DOHH2 (cell line): ENCODE results near the gene PTGR3.

Experiments used
- H3F3A ChIP-seq: fragments of 200-600 bp; sonication (generic), shearing (Covaris generic); 2 replicates; pipeline ENCODE4 v1.6.0; 2016; ENCODE audit warnings: antibody characterized with exemption, mild to moderate bottlenecking; ENCODE audit not compliant: control insufficient read depth, insufficient read depth
- H3K27ac ChIP-seq: fragments of 200-600 bp; sonication (generic); 2 replicates; pipeline ENCODE4 v1.5.1; 2014; ENCODE audit warnings: low read depth, mild to moderate bottlenecking, low read length, moderate library complexity
- H3K27me3 ChIP-seq: fragments of 200-600 bp; sonication (generic); 2 replicates; pipeline ENCODE4 v1.6.1; 2014; ENCODE audit warnings: mild to moderate bottlenecking, low read length, mixed read lengths; ENCODE audit not compliant: control insufficient read depth
- H3K36me3 ChIP-seq: fragments of 200-600 bp; sonication (generic); 2 replicates; pipeline ENCODE4 v1.6.1; 2014; ENCODE audit warnings: mild to moderate bottlenecking, low read length, moderate library complexity, mixed read lengths; ENCODE audit not compliant: control insufficient read depth
- H3K4me1 ChIP-seq: fragments of 200-600 bp; sonication (generic); 2 replicates; pipeline ENCODE4 v1.6.1; 2014; ENCODE audit warnings: mild to moderate bottlenecking, low read length, mixed read lengths; ENCODE audit not compliant: control insufficient read depth
- H3K4me2 ChIP-seq: fragments of 200-600 bp; sonication (generic); 2 replicates; pipeline ENCODE4 v1.6.0; 2014; ENCODE audit warnings: mild to moderate bottlenecking, low read length, moderate library complexity
- H3K4me3 ChIP-seq: fragments of 200-600 bp; sonication (generic); 2 replicates; pipeline ENCODE4 v1.5.1; 2014; ENCODE audit warnings: mild to moderate bottlenecking, low read length, mixed read lengths
- H3K79me2 ChIP-seq: fragments of 200-600 bp; sonication (generic); 2 replicates; pipeline ENCODE4 v1.6.1; 2014; ENCODE audit warnings: mild to moderate bottlenecking, low read length, mixed read lengths; ENCODE audit not compliant: control insufficient read depth
- H3K9me2 ChIP-seq: fragments of 200-600 bp; sonication (generic); replicated peaks from 2 replicates; pipeline ENCODE4 v1.6.1; 2014; ENCODE audit warnings: mild to moderate bottlenecking, low read length, mixed read lengths; ENCODE audit not compliant: control insufficient read depth
- H3K9me3 ChIP-seq: fragments of 200-600 bp; sonication (generic); 2 replicates; pipeline ENCODE4 v1.6.1; 2014; ENCODE audit warnings: antibody characterized with exemption, low read length, mixed read lengths; ENCODE audit not compliant: control insufficient read depth, insufficient read depth
- H4K20me1 ChIP-seq: fragments of 200-600 bp; sonication (generic); 2 replicates; pipeline ENCODE4 v1.6.0; 2014; ENCODE audit warnings: low read depth, mild to moderate bottlenecking, antibody characterized with exemption, low read length, moderate library complexity; ENCODE audit not compliant: control insufficient read depth, insufficient read depth
- CTCF ChIP-seq: fragments of 200-600 bp; sonication (generic); IDR thresholded peaks from one replicate; pipeline ENCODE4 v1.5.1; 2014; ENCODE audit warnings: antibody characterized with exemption, mild to moderate bottlenecking, low read depth, low read length; ENCODE audit not compliant: poor library complexity, severe bottlenecking
- EZH2phosphoT487 ChIP-seq: fragments of 200-600 bp; sonication (generic); IDR thresholded peaks from 2 replicates; pipeline ENCODE4 v1.6.1; 2017; ENCODE audit warnings: borderline replicate concordance, mild to moderate bottlenecking, antibody characterized with exemption, low read length, moderate library complexity, mixed read lengths

PTGR3 gene

DNA sequence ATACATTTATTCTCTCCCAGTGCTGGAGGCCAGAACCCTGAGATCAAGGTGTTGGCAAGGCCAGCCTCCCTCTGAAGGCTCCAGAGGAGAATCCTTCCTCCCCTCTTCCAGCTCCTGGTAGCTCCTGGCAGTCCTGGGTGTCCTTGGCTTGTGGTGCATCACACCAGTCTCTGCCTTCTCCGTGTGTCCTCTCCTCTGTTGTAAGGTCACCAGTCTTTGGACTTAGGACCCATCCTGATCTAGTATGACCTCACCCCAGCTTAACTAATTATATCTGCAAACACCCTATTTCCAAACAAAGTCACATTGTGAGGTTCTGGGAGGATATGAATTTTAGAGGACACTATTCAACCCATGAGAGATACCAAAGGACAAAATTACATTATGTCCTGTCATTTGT, 32.8 kb upstream of the PTGR3 start:
- Histone ChIP-seq H3K9me3 (no peaks in the 10 kb centered on the region), H3K79me2 (peaks cover 39% of the 10 kb centered on the region)
- TF ChIP-seq CTCF: no peak

GRCh38 chr18:75240433-75240832, 31.5 kb upstream of the PTGR3 start:
- no peaks in the 10 kb centered on the region for H3K9me3 ChIP-seq
- no peaks in the 10 kb centered on the region for H4K20me1 ChIP-seq
- H3K27me3 ChIP-seq: no peaks in the 10 kb centered on the region
- H3K4me1 ChIP-seq: no peaks in the 10 kb centered on the region
- no peak overlapping the region for H3K27ac ChIP-seq
- no peak overlapping the region for H3K4me3 ChIP-seq
- H3K79me2 ChIP-seq: peaks cover 30% of the 10 kb centered on the region
- TF ChIP-seq EZH2phosphoT487 (no peak), CTCF (no peak)
- no peaks in the 10 kb centered on the region for H3K9me2 ChIP-seq
- no peaks in the 10 kb centered on the region for H3F3A ChIP-seq
- H3K4me2 ChIP-seq: no peak overlapping the region
- H3K36me3 ChIP-seq: no peaks in the 10 kb centered on the region

More for the DNA sequence above, 32.8 kb upstream of the PTGR3 start:
- no peaks in the 10 kb centered on the region for H3F3A ChIP-seq
- no peak overlapping the region for H3K4me3 ChIP-seq
- H3K4me1 ChIP-seq: no peaks in the 10 kb centered on the region
- H3K27ac ChIP-seq: no peak overlapping the region
- H3K4me2 ChIP-seq: no peak overlapping the region
- H4K20me1 ChIP-seq: no peaks in the 10 kb centered on the region
- no peaks in the 10 kb centered on the region for H3K27me3 ChIP-seq
- no peaks in the 10 kb centered on the region for H3K9me2 ChIP-seq
- no peaks in the 10 kb centered on the region for H3K36me3 ChIP-seq

- TF ChIP-seq EZH2phosphoT487 (no peak), CTCF (no peak)
- Histone ChIP-seq H3K79me2 (peaks cover 23% of the 10 kb centered on the region), H3K9me2 (no peaks in the 10 kb centered on the region), H3K27ac (no peak overlapping the region), H3K4me1 (no peaks in the 10 kb centered on the region), H3K9me3 (no peaks in the 10 kb centered on the region), H3K27me3 (no peaks in the 10 kb centered on the region), H3K36me3 (no peaks in the 10 kb centered on the region), H3K4me3 (no peak overlapping the region), H4K20me1 (no peaks in the 10 kb centered on the region), H3K4me2 (no peak overlapping the region), H3F3A (no peaks in the 10 kb centered on the region)
These were observed 29.8 kb upstream of the PTGR3 start for GRCh38 chr18:75238786-75239185.

- Histone ChIP-seq H3F3A (no peaks in the 10 kb centered on the region), H3K79me2 (peaks cover 28% of the 10 kb centered on the region), H3K4me2 (no peak overlapping the region), H4K20me1 (no peaks in the 10 kb centered on the region), H3K9me3 (no peaks in the 10 kb centered on the region), H3K9me2 (no peaks in the 10 kb centered on the region), H3K4me1 (no peaks in the 10 kb centered on the region), H3K27ac (no peak overlapping the region), H3K36me3 (no peaks in the 10 kb centered on the region), H3K27me3 (no peaks in the 10 kb centered on the region), H3K4me3 (no peak overlapping the region)
- TF ChIP-seq EZH2phosphoT487 (no peak), CTCF (no peak)
These were observed 29.2 kb upstream of the PTGR3 start for GRCh38 chr18:75238100-75238499.
